ENCODE results near the gene MED10.

The MED10 gene

GRCh38 chr5:6362846-6363245, 15.5 kb downstream of the MED10 start:
- no peak overlapping the region for H2BK12ac ChIP-seq (ENCODE audit: low read length)
- no peak overlapping the region for H3K14ac ChIP-seq (ENCODE audit: low read length)
- H3K4me2 ChIP-seq (ENCODE audit: insufficient read depth, low read length, poor library complexity, severe bottlenecking), result no peak overlapping the region
- H4K8ac ChIP-seq (ENCODE audit: low read depth, low read length), result no peak overlapping the region
- H3K9ac ChIP-seq (ENCODE audit: low read depth, low read length, poor library complexity), result no peak overlapping the region
- no peak overlapping the region for H3K4ac ChIP-seq (ENCODE audit: low read length)
- no peak overlapping the region for H3K27ac ChIP-seq (replicated peaks; ENCODE audit: low read length)
- no peak for DNase-seq (ENCODE audit: low spot score)
- H3K9me3 ChIP-seq (replicated peaks in 1 of 2; ENCODE audit: control insufficient read depth in 2 of 2, insufficient read depth in 1 of 2, low read depth in 1 of 2, low read length in 2 of 2), result peaks cover 0 to 2% of the 10 kb centered on the region in 2 donors
- no peak overlapping the region for H4K91ac ChIP-seq (ENCODE audit: low read depth, low read length, poor library complexity)
- H3K4me3 ChIP-seq (ENCODE audit: low read length in 2 of 2), result no peak overlapping the region
- H3K79me1 ChIP-seq (ENCODE audit: low read depth, low read length), result no peaks in the 10 kb centered on the region
- H3K18ac ChIP-seq (ENCODE audit: low read length), result no peak overlapping the region
- peaks cover 0 to 4% of the 10 kb centered on the region in 2 donors for H3K36me3 ChIP-seq (replicated peaks in 1 of 2; ENCODE audit: control insufficient read depth in 2 of 2, insufficient read depth in 2 of 2, low read length in 2 of 2)
- no peak overlapping the region for H3K23ac ChIP-seq (ENCODE audit: low read depth, low read length, poor library complexity)
- no peaks in the 10 kb centered on the region for H3K27me3 ChIP-seq (ENCODE audit: control insufficient read depth in 3 of 3, insufficient read depth in 3 of 3, low read depth in 1 of 3, low read length in 3 of 3)
- no peak overlapping the region for H2BK5ac ChIP-seq (ENCODE audit: low read length)
- no peak overlapping the region for H2AK5ac ChIP-seq (ENCODE audit: low read depth, low read length)
- no peak overlapping the region for H2AFZ ChIP-seq (ENCODE audit: low read length)
- peaks cover 0 to 4% of the 10 kb centered on the region in 2 donors for H3K4me1 ChIP-seq (ENCODE audit: control insufficient read depth in 2 of 2, insufficient read depth in 1 of 2, low read depth in 1 of 2, low read length in 2 of 2)
- no peak overlapping the region for H2BK120ac ChIP-seq (ENCODE audit: low read depth, low read length)
- WGBS, 2 donors (ENCODE audit: extremely low coverage in 2 of 2, insufficient read length in 2 of 2, insufficient replicate concordance in 1 of 2), result no CpG with 5 or more reads among the region's 7 CpGs
- H2BK15ac ChIP-seq (ENCODE audit: low read length), result no peak overlapping the region

DNA sequence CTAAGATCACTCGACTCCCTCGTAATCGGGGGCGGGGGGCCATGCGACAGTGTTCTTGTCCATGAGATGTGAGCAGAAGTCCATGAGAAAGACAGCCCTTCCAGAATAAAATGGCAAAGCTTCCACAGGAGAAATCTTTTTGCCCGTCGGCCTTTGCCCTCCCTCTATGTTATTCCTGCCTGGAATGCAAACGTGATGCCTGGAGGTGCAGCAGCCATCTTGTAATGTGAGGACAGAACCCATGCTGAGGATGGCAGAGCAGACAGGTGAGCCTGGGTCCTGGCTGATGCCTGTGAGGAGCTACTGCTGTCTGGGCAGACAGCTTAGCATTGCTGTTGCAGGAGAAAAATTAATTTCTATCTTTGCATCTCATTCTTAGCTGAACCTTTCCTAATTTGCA, 17.2 kb downstream of the MED10 start:
- WGBS, 2 donors (ENCODE audit: extremely low coverage in 2 of 2, insufficient read length in 2 of 2, insufficient replicate concordance in 1 of 2), result no CpG with 5 or more reads among the region's 8 CpGs
- H3K23ac ChIP-seq (ENCODE audit: low read depth, low read length, poor library complexity), result no peak overlapping the region
- H2AK5ac ChIP-seq (ENCODE audit: low read depth, low read length), result no peak overlapping the region
- H3K79me1 ChIP-seq (ENCODE audit: low read depth, low read length), result no peaks in the 10 kb centered on the region
- H3K27me3 ChIP-seq (ENCODE audit: control insufficient read depth in 3 of 3, insufficient read depth in 3 of 3, low read depth in 1 of 3, low read length in 3 of 3), result no peaks in the 10 kb centered on the region
- no peak overlapping the region for H3K4me2 ChIP-seq (ENCODE audit: insufficient read depth, low read length, poor library complexity, severe bottlenecking)
- DNase-seq (ENCODE audit: low spot score), result no peak
- no peak overlapping the region for H3K9ac ChIP-seq (ENCODE audit: low read depth, low read length, poor library complexity)
- H3K36me3 ChIP-seq (replicated peaks in 1 of 2; ENCODE audit: control insufficient read depth in 2 of 2, insufficient read depth in 2 of 2, low read length in 2 of 2), result peaks cover 0 to 4% of the 10 kb centered on the region in 2 donors
- H3K4me1 ChIP-seq (ENCODE audit: control insufficient read depth in 2 of 2, insufficient read depth in 1 of 2, low read depth in 1 of 2, low read length in 2 of 2), result peaks cover 0 to 4% of the 10 kb centered on the region in 2 donors
- no peak overlapping the region for H2BK15ac ChIP-seq (ENCODE audit: low read length)
- H3K27ac ChIP-seq (replicated peaks; ENCODE audit: low read length), result no peak overlapping the region
- no peak overlapping the region for H3K18ac ChIP-seq (ENCODE audit: low read length)
- peaks cover 0 to 2% of the 10 kb centered on the region in 2 donors for H3K9me3 ChIP-seq (replicated peaks in 1 of 2; ENCODE audit: control insufficient read depth in 2 of 2, insufficient read depth in 1 of 2, low read depth in 1 of 2, low read length in 2 of 2)
- no peak overlapping the region for H4K91ac ChIP-seq (ENCODE audit: low read depth, low read length, poor library complexity)
- no peak overlapping the region for H3K14ac ChIP-seq (ENCODE audit: low read length)
- no peak overlapping the region for H2BK120ac ChIP-seq (ENCODE audit: low read depth, low read length)
- no peak overlapping the region for H2BK12ac ChIP-seq (ENCODE audit: low read length)
- no peak overlapping the region for H2BK5ac ChIP-seq (ENCODE audit: low read length)
- no peak overlapping the region for H3K4me3 ChIP-seq (ENCODE audit: low read length in 2 of 2)
- no peak overlapping the region for H2AFZ ChIP-seq (ENCODE audit: low read length)
- no peak overlapping the region for H3K4ac ChIP-seq (ENCODE audit: low read length)
- no peak overlapping the region for H4K8ac ChIP-seq (ENCODE audit: low read depth, low read length)

GRCh38 chr5:6360323-6361072, 17.8 kb downstream of the MED10 start:
- Histone ChIP-seq H2AK5ac (ENCODE audit: low read depth, low read length) (no peak overlapping the region), H4K91ac (ENCODE audit: low read depth, low read length, poor library complexity) (no peak overlapping the region), H3K9me3 (replicated peaks in 1 of 2; ENCODE audit: control insufficient read depth in 2 of 2, insufficient read depth in 1 of 2, low read depth in 1 of 2, low read length in 2 of 2) (peaks cover 0 to 2% of the 10 kb centered on the region in 2 donors), H3K4me2 (ENCODE audit: insufficient read depth, low read length, poor library complexity, severe bottlenecking) (no peak overlapping the region), H3K9ac (ENCODE audit: low read depth, low read length, poor library complexity) (peak overlapping the region; percentile 61), H3K18ac (ENCODE audit: low read length) (no peak overlapping the region), H3K4me3 (ENCODE audit: low read length in 2 of 2) (no peak overlapping the region), H3K27me3 (ENCODE audit: control insufficient read depth in 3 of 3, insufficient read depth in 3 of 3, low read depth in 1 of 3, low read length in 3 of 3) (peaks cover 0 to 2% (median 0%) of the 10 kb centered on the region in 3 experiments), H4K8ac (ENCODE audit: low read depth, low read length) (no peak overlapping the region), H2BK12ac (ENCODE audit: low read length) (no peak overlapping the region), H2BK5ac (ENCODE audit: low read length) (peak overlapping the region; percentile 18), H3K36me3 (replicated peaks in 1 of 2; ENCODE audit: control insufficient read depth in 2 of 2, insufficient read depth in 2 of 2, low read length in 2 of 2) (peaks cover 0 to 2% of the 10 kb centered on the region in 2 donors), H3K4me1 (ENCODE audit: control insufficient read depth in 2 of 2, insufficient read depth in 1 of 2, low read depth in 1 of 2, low read length in 2 of 2) (peaks cover 0 to 4% of the 10 kb centered on the region in 2 donors), H3K27ac (replicated peaks; ENCODE audit: low read length) (no peak overlapping the region), H2BK15ac (ENCODE audit: low read length) (no peak overlapping the region), H3K4ac (ENCODE audit: low read length) (no peak overlapping the region), H3K14ac (ENCODE audit: low read length) (no peak overlapping the region), H3K79me1 (ENCODE audit: low read depth, low read length) (no peaks in the 10 kb centered on the region), H3K23ac (ENCODE audit: low read depth, low read length, poor library complexity) (no peak overlapping the region), H2BK120ac (ENCODE audit: low read depth, low read length) (no peak overlapping the region), H2AFZ (ENCODE audit: low read length) (peak overlapping the region; percentile 18)
- no CpG with 5 or more reads among the region's 18 CpGs for WGBS, 2 donors (ENCODE audit: extremely low coverage in 2 of 2, insufficient read length in 2 of 2, insufficient replicate concordance in 1 of 2)
- DNase-seq (ENCODE audit: low spot score), result no peak

DNA sequence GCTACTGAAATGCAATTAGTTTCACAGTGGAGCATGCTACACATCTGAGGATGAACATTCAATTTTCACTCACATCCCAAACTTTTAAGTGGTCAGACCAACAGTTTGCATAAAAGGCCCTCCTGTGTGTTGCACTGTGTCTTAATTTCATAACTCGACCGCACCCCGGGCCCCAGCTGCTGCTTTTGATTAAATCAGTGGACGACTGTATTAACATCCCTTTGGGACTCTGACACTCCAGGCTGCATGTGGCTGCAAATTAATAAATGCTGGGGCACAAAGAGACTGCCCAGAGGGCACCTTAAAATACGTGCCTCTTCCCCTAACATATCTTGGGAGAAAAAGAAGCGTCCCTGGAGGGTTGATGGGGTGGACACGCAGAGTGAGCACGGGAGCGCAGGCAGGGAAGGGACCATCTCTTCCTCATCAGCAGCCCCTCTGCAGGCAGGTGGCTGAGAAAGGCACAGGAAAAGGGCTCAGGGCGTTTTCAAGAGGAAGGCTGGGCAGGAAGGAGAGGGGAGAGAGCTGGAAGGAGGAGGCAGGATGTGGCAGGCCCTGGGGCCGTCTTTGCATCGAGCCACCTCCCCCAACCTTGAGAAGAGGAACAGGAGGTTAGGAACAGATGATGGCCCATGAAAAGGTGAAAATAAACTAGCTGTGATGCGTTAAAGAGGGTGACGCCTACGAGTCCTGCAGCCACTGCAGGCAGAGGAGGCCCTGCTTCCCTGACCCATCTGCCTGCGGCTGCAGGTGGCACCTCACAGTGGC, 18.6 kb downstream of the MED10 start:
- Histone ChIP-seq H3K27ac (replicated peaks; ENCODE audit: low read length) (no peak overlapping the region), H3K4me1 (ENCODE audit: control insufficient read depth in 2 of 2, insufficient read depth in 1 of 2, low read depth in 1 of 2, low read length in 2 of 2) (peaks cover 0 to 4% of the 10 kb centered on the region in 2 donors), H3K4ac (ENCODE audit: low read length) (no peak overlapping the region), H2BK12ac (ENCODE audit: low read length) (no peak overlapping the region), H3K4me3 (ENCODE audit: low read length in 2 of 2) (no peak overlapping the region), H3K27me3 (ENCODE audit: control insufficient read depth in 3 of 3, insufficient read depth in 3 of 3, low read depth in 1 of 3, low read length in 3 of 3) (peaks cover 0 to 7% (median 0%) of the 10 kb centered on the region in 3 experiments), H3K9me3 (replicated peaks in 1 of 2; ENCODE audit: control insufficient read depth in 2 of 2, insufficient read depth in 1 of 2, low read depth in 1 of 2, low read length in 2 of 2) (peaks cover 0 to 2% of the 10 kb centered on the region in 2 donors), H3K23ac (ENCODE audit: low read depth, low read length, poor library complexity) (no peak overlapping the region), H3K14ac (ENCODE audit: low read length) (no peak overlapping the region), H2BK5ac (ENCODE audit: low read length) (peak overlapping the region; percentile 18), H3K4me2 (ENCODE audit: insufficient read depth, low read length, poor library complexity, severe bottlenecking) (no peak overlapping the region), H3K79me1 (ENCODE audit: low read depth, low read length) (no peaks in the 10 kb centered on the region), H2BK120ac (ENCODE audit: low read depth, low read length) (no peak overlapping the region), H2AFZ (ENCODE audit: low read length) (peak overlapping the region; percentile 18), H3K9ac (ENCODE audit: low read depth, low read length, poor library complexity) (peak overlapping the region; percentile 61), H2BK15ac (ENCODE audit: low read length) (no peak overlapping the region), H2AK5ac (ENCODE audit: low read depth, low read length) (no peak overlapping the region), H3K18ac (ENCODE audit: low read length) (no peak overlapping the region), H4K91ac (ENCODE audit: low read depth, low read length, poor library complexity) (no peak overlapping the region), H4K8ac (ENCODE audit: low read depth, low read length) (no peak overlapping the region), H3K36me3 (replicated peaks in 1 of 2; ENCODE audit: control insufficient read depth in 2 of 2, insufficient read depth in 2 of 2, low read length in 2 of 2) (peaks cover 0 to 2% of the 10 kb centered on the region in 2 donors)
- DNase-seq (ENCODE audit: low spot score), result no peak
- no CpG with 5 or more reads among the region's 16 CpGs for WGBS, 2 donors (ENCODE audit: extremely low coverage in 2 of 2, insufficient read length in 2 of 2, insufficient replicate concordance in 1 of 2)
